ENCODE data around the gene GANAB.

The GANAB gene

DNA sequence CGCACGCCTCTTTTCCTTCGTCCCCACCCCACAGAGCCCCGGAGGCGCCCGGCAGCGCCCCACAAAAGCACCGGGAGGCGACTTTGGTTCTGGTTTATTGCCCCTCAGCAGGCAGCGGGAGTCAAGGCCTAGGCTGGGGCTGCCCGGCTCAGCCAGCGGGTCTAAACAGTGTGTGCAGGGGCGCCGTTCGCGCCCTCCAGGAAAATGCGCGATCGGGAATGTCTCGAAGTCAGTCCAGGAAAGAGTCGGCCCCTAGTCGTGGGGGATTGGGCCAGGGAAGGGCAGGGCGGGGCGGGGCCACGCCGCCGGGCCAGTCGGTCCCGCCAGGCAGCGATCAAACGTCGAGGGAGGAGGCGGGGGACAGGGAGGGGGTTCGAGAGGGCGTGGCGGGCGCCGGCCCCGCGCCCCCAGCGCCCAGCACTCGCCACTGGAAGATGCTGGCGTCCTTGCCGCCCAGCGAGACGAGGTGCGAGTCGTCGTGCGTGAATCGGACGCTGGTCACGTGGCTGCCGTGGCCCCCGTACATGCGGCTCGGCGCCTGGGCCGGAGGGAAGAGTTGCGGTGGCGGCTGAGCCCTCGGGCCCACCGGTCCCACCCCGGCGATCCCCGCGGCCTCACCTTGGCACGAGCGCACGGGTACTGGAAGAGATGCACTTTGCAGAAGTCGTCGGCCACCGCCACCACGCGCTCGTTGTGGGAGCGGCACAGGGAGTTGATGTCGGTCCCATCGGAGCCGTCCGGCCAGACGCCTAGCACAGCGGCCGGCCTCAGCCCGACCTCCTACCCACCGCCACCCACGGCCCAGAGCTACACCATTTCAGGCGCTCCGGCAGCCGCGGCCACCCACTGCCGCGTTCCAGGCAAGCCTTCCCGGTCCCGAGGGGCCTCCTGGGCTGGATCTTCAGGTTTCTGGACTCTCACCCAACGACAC, 44.0 kb downstream of the GANAB start:
- DNase-seq (ENCODE audit: insufficient read length, low spot score) (peak; percentile 78), FAIRE-seq (no peak)
- TF ChIP-seq, protein P1, sequence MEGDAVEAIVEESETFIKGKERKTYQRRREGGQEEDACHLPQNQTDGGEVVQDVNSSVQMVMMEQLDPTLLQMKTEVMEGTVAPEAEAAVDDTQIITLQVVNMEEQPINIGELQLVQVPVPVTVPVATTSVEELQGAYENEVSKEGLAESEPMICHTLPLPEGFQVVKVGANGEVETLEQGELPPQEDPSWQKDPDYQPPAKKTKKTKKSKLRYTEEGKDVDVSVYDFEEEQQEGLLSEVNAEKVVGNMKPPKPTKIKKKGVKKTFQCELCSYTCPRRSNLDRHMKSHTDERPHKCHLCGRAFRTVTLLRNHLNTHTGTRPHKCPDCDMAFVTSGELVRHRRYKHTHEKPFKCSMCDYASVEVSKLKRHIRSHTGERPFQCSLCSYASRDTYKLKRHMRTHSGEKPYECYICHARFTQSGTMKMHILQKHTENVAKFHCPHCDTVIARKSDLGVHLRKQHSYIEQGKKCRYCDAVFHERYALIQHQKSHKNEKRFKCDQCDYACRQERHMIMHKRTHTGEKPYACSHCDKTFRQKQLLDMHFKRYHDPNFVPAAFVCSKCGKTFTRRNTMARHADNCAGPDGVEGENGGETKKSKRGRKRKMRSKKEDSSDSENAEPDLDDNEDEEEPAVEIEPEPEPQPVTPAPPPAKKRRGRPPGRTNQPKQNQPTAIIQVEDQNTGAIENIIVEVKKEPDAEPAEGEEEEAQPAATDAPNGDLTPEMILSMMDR (IDR thresholded peaks at IDR 0.05; ENCODE audit: insufficient read depth, missing control alignments): no peak

DNA sequence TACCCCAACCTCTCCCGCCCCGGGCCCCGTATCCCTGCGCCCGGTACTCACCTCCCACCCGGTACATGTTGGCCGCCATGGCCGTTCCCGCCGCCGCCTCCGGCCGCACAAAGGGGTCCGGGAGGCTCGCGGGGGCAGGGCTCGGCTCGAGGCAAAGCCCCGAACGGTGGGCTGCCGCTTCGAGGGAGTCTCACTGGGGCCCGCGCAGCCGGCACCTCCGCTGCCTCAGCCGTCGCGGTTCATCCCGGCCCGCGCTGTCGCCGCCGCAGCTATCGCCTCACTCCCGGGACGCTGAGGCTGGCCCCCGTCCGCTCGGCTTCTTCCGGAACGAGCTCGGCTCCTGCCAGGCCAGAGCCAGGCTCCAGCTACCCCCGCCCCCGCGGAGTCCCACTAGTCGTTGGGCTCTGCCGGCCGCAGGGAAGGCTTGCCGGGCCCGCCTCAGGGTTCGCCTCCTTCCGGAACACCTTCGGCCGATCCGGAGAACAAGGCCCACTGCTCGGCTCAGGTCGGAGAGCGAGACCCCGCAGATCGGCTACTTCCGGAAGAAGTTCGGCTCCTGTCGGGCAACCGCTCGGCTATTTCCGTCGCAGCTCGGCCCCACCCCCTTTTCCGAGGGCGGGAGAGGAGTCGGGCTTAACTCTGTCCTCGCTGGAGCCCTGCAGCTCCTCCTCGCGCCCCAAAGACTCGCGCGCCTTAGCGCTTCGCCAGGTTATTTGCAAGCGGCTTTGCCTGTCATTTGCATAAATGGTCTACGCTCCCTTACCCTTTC, 44.9 kb downstream of the GANAB start, which contains the start of gene MTA2:
Gene MTA2, minus strand, starts transcription at position 494 of the 769 bp plus-strand sequence. Its CDS starts 415 bp downstream, at position 79.
- DNase-seq (ENCODE audit: insufficient read length, low spot score) (peak; percentile 75), FAIRE-seq (no peak)

DNA sequence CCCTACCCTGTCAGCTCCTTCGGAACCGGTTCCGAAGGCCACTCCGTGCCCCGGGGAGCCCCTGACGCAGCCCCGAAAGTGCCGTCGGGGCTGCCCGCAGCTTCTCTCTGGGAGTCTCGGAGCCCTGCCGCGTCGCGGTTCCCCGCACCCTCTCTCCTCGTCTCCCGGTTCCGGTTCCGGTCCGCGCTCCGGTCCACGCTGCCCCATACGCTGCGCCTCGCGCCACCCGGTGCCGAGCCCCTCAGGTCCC, 45.4 kb downstream of the GANAB start:
- no peak for FAIRE-seq
- no peak for DNase-seq (ENCODE audit: insufficient read length, low spot score)
- TF ChIP-seq, protein P1 (IDR thresholded peaks at IDR 0.05; ENCODE audit: insufficient read depth, missing control alignments): no peak

More for the DNA sequence above, 44.9 kb downstream of the GANAB start, which contains the start of gene MTA2:
- TF ChIP-seq, protein P1 (IDR thresholded peaks at IDR 0.05; ENCODE audit: insufficient read depth, missing control alignments): no peak

DNA sequence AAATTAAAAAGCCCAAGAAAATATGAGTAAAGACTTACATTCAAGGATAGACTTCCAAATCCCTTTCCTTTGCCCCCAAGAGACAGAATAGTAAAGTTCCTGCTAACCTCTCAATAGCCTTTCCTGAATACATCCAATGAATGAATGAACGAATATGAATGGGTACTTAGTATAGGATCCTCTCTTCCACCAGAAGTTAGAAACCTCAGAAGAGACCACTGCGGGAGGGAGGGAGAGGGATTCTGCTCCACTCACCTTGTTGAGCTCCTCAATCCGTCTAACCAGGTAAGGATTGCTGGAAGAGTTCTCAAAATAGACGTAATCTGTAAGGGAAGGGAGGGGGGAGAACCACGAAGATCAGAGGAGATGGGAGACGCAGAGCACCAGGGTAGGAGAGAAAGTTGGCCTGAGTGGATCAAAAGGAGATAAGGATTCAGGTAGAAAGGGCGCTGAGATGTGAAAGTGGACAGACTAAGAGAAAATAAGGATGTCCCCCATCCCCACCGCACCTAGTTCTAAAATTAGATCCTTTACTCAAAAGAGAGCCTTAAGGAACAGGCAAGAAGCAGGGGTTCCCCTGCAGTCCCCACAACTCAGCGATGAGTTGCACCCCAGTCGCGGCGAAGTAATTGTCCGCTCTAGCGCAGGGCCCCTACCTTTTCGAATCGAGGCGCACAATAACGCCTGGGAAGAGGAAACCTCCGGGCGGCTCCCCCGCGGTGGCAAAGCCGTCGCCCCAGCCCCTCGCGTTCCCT, 45.9 kb downstream of the GANAB start:
- DNase-seq (ENCODE audit: insufficient read length, low spot score): no peak
- TF ChIP-seq, protein P1 (IDR thresholded peaks at IDR 0.05; ENCODE audit: insufficient read depth, missing control alignments): no peak
- FAIRE-seq: no peak

DNA sequence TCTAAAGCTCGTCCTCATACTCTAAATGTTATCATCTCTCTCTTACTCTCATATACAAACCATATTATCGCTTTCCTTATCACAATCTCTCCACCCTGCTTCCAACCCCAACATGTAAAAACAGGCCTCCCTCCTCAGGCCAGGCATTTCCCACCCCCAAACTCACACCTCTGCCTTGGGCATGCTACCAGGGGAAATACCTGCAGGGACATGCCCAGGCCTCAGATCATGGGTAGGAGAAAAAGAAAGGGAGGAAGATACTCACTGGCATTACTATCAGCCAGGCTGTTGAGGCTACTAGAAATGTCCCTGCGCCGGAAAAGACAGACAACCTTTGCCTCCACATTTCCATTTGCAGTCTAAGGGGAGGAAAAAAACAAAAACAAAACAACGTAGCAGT, 46.5 kb downstream of the GANAB start:
- TF ChIP-seq, protein P1 (IDR thresholded peaks at IDR 0.05; ENCODE audit: insufficient read depth, missing control alignments): no peak
- DNase-seq (ENCODE audit: insufficient read length, low spot score) (no peak), FAIRE-seq (no peak)

DNA sequence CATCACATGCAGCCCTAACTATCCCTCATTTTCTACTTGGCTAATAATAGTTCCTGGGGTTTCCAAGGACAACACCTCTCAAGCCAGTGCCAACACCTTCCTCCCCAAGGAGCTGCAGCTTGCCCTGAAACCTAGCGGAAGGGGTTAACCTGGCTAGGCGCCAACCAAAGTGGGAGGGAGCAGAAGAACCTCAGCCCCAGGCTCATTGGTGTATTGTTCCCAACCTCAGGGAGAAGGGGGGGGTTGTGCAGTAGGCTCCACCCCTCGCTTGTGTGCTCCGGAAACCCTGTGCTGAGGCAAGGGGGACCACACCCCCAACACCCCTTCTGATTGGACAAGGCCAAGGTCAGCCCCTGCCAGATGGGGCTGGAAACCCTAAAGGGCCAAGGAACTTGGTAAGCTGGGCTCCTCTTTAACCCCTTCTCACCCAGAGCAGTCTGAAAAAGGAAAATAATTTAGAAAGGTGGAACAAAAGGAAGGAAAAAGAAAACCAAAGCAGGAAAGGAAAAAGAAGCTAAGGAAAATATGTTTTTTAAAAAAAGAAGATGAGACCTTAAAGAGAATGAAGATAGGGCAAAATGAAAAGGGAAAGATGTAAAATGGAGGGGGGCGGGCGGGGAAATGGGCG, 47.2 kb downstream of the GANAB start:
- FAIRE-seq: no peak
- peak; percentile 86 for DNase-seq (ENCODE audit: insufficient read length, low spot score)
- TF ChIP-seq, protein P1 (IDR thresholded peaks at IDR 0.05; ENCODE audit: insufficient read depth, missing control alignments): no peak
